ENCODE measurements around the gene CHCHD6. TPM values are rescaled to one million over a fixed set of nuclear protein-coding genes. Genes with fewer than 3 reads are reported as not detected.
A peak's percentile ranks its signal among the peaks of the same experiment; 100 is the strongest.

The CHCHD6 gene
- total RNA-seq, 1 experiment from 2014 or later, result 29.6 TPM

- Mint-ChIP-seq H3K9me3 (ENCODE audit: unreplicated experiment) (no peaks in the 10 kb centered on the region), H3K4me1 (ENCODE audit: insufficient read depth, unreplicated experiment) (peaks cover 43% of the 10 kb centered on the region), H3K27ac (ENCODE audit: low read depth, unreplicated experiment) (peak overlapping the region; percentile 94), H3K4me3 (ENCODE audit: unreplicated experiment) (no peak overlapping the region), H3K36me3 (ENCODE audit: insufficient read depth, unreplicated experiment) (no peaks in the 10 kb centered on the region), H3K27me3 (ENCODE audit: insufficient read depth, unreplicated experiment) (no peaks in the 10 kb centered on the region)
- intact Hi-C loops (cut with micrococcal nuclease), result loop anchor here (5.0 kb wide), 1 partner anchor 160 kb away; no protein-coding TSS in a partner anchor
- ChIA-PET POLR2A (no interaction called here), CTCF (interaction anchor here (0.6 to 1.0 kb wide), 3 partner anchors 127 to 627 kb away, joined by 3 to 4 read pairs (median 4); no protein-coding TSS in a partner anchor)
- BruUV-seq (replicated peaks), result no TSS peak
- no peak for TF ChIP-seq CTCF (IDR thresholded peaks at IDR 0.05; ENCODE audit: unreplicated experiment)
- DNase-seq (ENCODE audit: unreplicated experiment), result no peak
Measured at GRCh38 chr3:126912491-126913195, 208.6 kb downstream of the CHCHD6 start.

- ChIA-PET POLR2A (no interaction called here), CTCF (interaction anchor here (0.6 to 1.2 kb wide), 5 partner anchors 14 to 626 kb away, joined by 3 to 4 read pairs (median 3); no protein-coding TSS in a partner anchor)
- Mint-ChIP-seq H3K4me1 (ENCODE audit: insufficient read depth, unreplicated experiment) (peaks cover 42% of the 10 kb centered on the region), H3K4me3 (ENCODE audit: unreplicated experiment) (no peak overlapping the region), H3K36me3 (ENCODE audit: insufficient read depth, unreplicated experiment) (no peaks in the 10 kb centered on the region), H3K27me3 (ENCODE audit: insufficient read depth, unreplicated experiment) (no peaks in the 10 kb centered on the region), H3K9me3 (ENCODE audit: unreplicated experiment) (no peaks in the 10 kb centered on the region), H3K27ac (ENCODE audit: low read depth, unreplicated experiment) (no peak overlapping the region)
- BruUV-seq (replicated peaks), result no TSS peak
- TF ChIP-seq CTCF (IDR thresholded peaks at IDR 0.05; ENCODE audit: unreplicated experiment), result no peak
- no peak for DNase-seq (ENCODE audit: unreplicated experiment)
- intact Hi-C loops (cut with micrococcal nuclease), result loop anchor here (5.0 kb wide), 1 partner anchor 161 kb away; no protein-coding TSS in a partner anchor
Measured at GRCh38 chr3:126913524-126913923, 209.5 kb downstream of the CHCHD6 start.

GRCh38 chr3:126914226-126914625 is 210.2 kb downstream of the CHCHD6 start:
- DNase-seq (ENCODE audit: unreplicated experiment), result no peak
- ChIA-PET POLR2A (interaction anchor here (1.3 kb wide), 1 partner anchor 47 kb away, joined by 3 read pairs; no protein-coding TSS in a partner anchor), CTCF (interaction anchor here (0.6 to 1.4 kb wide), 4 partner anchors 13 to 537 kb away, joined by 3 to 5 read pairs (median 4); no protein-coding TSS in a partner anchor)
- TF ChIP-seq CTCF (IDR thresholded peaks at IDR 0.05; ENCODE audit: unreplicated experiment), result no peak
- Mint-ChIP-seq H3K4me1 (ENCODE audit: insufficient read depth, unreplicated experiment) (peaks cover 41% of the 10 kb centered on the region), H3K4me3 (ENCODE audit: unreplicated experiment) (no peak overlapping the region), H3K36me3 (ENCODE audit: insufficient read depth, unreplicated experiment) (no peaks in the 10 kb centered on the region), H3K27me3 (ENCODE audit: insufficient read depth, unreplicated experiment) (no peaks in the 10 kb centered on the region), H3K27ac (ENCODE audit: low read depth, unreplicated experiment) (no peak overlapping the region), H3K9me3 (ENCODE audit: unreplicated experiment) (no peaks in the 10 kb centered on the region)
- intact Hi-C loops (cut with micrococcal nuclease), result loop anchor here (5.0 kb wide), 1 partner anchor 162 kb away; no protein-coding TSS in a partner anchor
- BruUV-seq (replicated peaks), result no TSS peak

GRCh38 chr3:126915015-126915414 is 211.0 kb downstream of the CHCHD6 start:
- Mint-ChIP-seq H3K27me3 (ENCODE audit: insufficient read depth, unreplicated experiment) (no peaks in the 10 kb centered on the region), H3K4me1 (ENCODE audit: insufficient read depth, unreplicated experiment) (peaks cover 38% of the 10 kb centered on the region), H3K27ac (ENCODE audit: low read depth, unreplicated experiment) (no peak overlapping the region), H3K4me3 (ENCODE audit: unreplicated experiment) (no peak overlapping the region), H3K36me3 (ENCODE audit: insufficient read depth, unreplicated experiment) (no peaks in the 10 kb centered on the region), H3K9me3 (ENCODE audit: unreplicated experiment) (no peaks in the 10 kb centered on the region)
- CTCF ChIA-PET, result interaction anchor here (0.8 to 1.4 kb wide), 3 partner anchors 12 to 162 kb away, joined by 3 to 6 read pairs (median 5); no protein-coding TSS in a partner anchor
- DNase-seq (ENCODE audit: unreplicated experiment), result no peak
- no peak for TF ChIP-seq CTCF (IDR thresholded peaks at IDR 0.05; ENCODE audit: unreplicated experiment)
- no TSS peak for BruUV-seq (replicated peaks)
- intact Hi-C loops (cut with micrococcal nuclease), result no loop called here
- POLR2A ChIA-PET, result interaction anchor here (1.3 kb wide), 1 partner anchor 46 kb away, joined by 3 read pairs; no protein-coding TSS in a partner anchor
